PFSK-1 (cell line): ENCODE measurements around the gene GASK1A.

Experiments used
- FOXP2 ChIP-seq: optimal IDR thresholded peaks from 2 replicates; pipeline ENCODE3; 2011; ENCODE audit warnings: borderline replicate concordance, control low read depth, inconsistent platforms; ENCODE audit not compliant: insufficient read depth; ENCODE audit errors: extremely low read length, extremely low read depth
- POLR2AphosphoS5 ChIP-seq: IDR thresholded peaks from 2 replicates; pipeline ENCODE4 v1.6.1; 2012; ENCODE audit warnings: low read depth, mild to moderate bottlenecking, control low read depth, low read length, moderate library complexity
- SIN3A ChIP-seq: IDR thresholded peaks from 2 replicates; pipeline ENCODE4 v1.6.1; 2012; ENCODE audit warnings: mild to moderate bottlenecking, low read length, moderate library complexity, borderline replicate concordance; ENCODE audit not compliant: insufficient read depth
- TAF1 ChIP-seq: IDR thresholded peaks from 2 replicates; pipeline ENCODE4 v1.6.1; 2012; ENCODE audit warnings: low read length, control low read depth, borderline replicate concordance; ENCODE audit not compliant: insufficient read depth
- TF ChIP-seq, protein P1 (sequence below), 2 experiments: IDR thresholded peaks; 2 replicates each; pipeline versions ENCODE4 v1.6.1 to v1.8.0; 2011 to 2012; ENCODE audit warnings: low read depth in 2 of 2, low read length in 2 of 2, control low read depth in 1 of 2, inconsistent platforms in 1 of 2, mild to moderate bottlenecking in 1 of 2, moderate library complexity in 1 of 2; ENCODE audit not compliant: insufficient read depth in 1 of 2

The GASK1A gene

DNA sequence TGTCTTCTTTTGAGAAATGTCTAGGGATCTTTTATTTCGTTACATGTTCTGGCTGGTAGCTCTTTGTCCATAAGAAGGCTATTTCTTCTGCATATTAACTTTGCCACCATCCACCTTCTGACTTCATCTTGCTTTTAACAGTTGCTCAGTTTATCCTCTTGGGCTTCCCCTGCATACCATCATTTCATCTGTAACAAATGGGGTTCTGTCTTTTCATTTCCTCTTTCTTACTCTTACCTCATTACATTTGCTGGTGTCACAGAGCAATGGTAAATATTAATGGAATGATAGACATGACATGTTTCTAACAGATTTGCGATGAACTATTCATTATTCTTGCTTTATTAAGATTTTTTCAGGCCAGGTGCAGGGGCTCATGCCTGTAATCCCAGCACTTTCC lies 62.4 kb downstream of the GASK1A start:
- no peak for TF ChIP-seq TAF1
- TF ChIP-seq POLR2AphosphoS5, result no peak
- TF ChIP-seq SIN3A, result no peak
- TF ChIP-seq FOXP2, result no peak
- TF ChIP-seq, protein P1, sequence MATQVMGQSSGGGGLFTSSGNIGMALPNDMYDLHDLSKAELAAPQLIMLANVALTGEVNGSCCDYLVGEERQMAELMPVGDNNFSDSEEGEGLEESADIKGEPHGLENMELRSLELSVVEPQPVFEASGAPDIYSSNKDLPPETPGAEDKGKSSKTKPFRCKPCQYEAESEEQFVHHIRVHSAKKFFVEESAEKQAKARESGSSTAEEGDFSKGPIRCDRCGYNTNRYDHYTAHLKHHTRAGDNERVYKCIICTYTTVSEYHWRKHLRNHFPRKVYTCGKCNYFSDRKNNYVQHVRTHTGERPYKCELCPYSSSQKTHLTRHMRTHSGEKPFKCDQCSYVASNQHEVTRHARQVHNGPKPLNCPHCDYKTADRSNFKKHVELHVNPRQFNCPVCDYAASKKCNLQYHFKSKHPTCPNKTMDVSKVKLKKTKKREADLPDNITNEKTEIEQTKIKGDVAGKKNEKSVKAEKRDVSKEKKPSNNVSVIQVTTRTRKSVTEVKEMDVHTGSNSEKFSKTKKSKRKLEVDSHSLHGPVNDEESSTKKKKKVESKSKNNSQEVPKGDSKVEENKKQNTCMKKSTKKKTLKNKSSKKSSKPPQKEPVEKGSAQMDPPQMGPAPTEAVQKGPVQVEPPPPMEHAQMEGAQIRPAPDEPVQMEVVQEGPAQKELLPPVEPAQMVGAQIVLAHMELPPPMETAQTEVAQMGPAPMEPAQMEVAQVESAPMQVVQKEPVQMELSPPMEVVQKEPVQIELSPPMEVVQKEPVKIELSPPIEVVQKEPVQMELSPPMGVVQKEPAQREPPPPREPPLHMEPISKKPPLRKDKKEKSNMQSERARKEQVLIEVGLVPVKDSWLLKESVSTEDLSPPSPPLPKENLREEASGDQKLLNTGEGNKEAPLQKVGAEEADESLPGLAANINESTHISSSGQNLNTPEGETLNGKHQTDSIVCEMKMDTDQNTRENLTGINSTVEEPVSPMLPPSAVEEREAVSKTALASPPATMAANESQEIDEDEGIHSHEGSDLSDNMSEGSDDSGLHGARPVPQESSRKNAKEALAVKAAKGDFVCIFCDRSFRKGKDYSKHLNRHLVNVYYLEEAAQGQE (IDR thresholded peaks at IDR 0.05; ENCODE audit: insufficient read depth in 1 of 2, low read depth in 2 of 2, low read length in 2 of 2), result no peak

- TF ChIP-seq TAF1, result no peak
- TF ChIP-seq, protein P1 (IDR thresholded peaks at IDR 0.05; ENCODE audit: insufficient read depth in 1 of 2, low read depth in 2 of 2, low read length in 2 of 2), result no peak
- no peak for TF ChIP-seq POLR2AphosphoS5
- TF ChIP-seq SIN3A, result no peak
- TF ChIP-seq FOXP2, result no peak
Measured at GRCh38 chr3:43043071-43043766, 64.1 kb downstream of the GASK1A start.

- TF ChIP-seq SIN3A (no peak), POLR2AphosphoS5 (no peak), TAF1 (no peak), FOXP2 (no peak)
- TF ChIP-seq, protein P1 (IDR thresholded peaks at IDR 0.05; ENCODE audit: insufficient read depth in 1 of 2, low read depth in 2 of 2, low read length in 2 of 2), result no peak
Measured at GRCh38 chr3:43043793-43044192, 64.7 kb downstream of the GASK1A start.

- TF ChIP-seq SIN3A, result no peak
- no peak for TF ChIP-seq TAF1
- TF ChIP-seq, protein P1 (IDR thresholded peaks at IDR 0.05; ENCODE audit: insufficient read depth in 1 of 2, low read depth in 2 of 2, low read length in 2 of 2), result no peak
- TF ChIP-seq POLR2AphosphoS5, result no peak
- no peak for TF ChIP-seq FOXP2
Measured at GRCh38 chr3:43046583-43046982, 67.5 kb downstream of the GASK1A start.

DNA sequence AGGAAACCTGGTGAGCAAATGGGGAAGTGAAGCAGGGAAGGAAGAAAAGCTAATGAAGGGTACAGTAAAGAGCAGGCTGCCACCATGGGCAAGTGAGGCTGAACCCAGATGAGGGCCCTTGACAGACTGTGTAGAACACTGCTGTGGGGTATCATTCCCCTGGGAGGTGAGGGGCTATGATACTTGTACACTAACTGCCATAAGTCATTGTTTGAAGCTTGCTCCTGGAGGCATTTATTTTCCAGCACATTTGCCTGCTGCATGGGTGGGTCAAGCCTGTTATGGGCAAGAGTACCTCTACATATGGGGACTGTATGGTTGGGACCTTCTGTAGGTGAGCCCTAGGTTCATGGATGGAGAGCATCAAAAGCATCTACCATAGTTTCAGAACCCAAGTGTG lies 69.4 kb downstream of the GASK1A start:
- TF ChIP-seq TAF1, result no peak
- no peak for TF ChIP-seq FOXP2
- TF ChIP-seq, protein P1 (IDR thresholded peaks at IDR 0.05; ENCODE audit: insufficient read depth in 1 of 2, low read depth in 2 of 2, low read length in 2 of 2), result no peak
- no peak for TF ChIP-seq SIN3A
- TF ChIP-seq POLR2AphosphoS5, result no peak
